ENCODE data around the gene FBXO46.

GRCh38 chr19:45758921-45759320 is 28.2 kb upstream of the FBXO46 start:
- TF ChIP-seq CTCF (IDR thresholded peaks at IDR 0.05) (no peak), EZH2 (IDR thresholded peaks at IDR 0.05; ENCODE audit: borderline replicate concordance, insufficient read depth, low read depth, low read length, poor library complexity, severe bottlenecking) (no peak)
